ENCODE data around the gene SORCS2. TPM values are rescaled to one million over a fixed set of nuclear protein-coding genes. Genes with fewer than 3 reads are reported as not detected.

The SORCS2 gene
- total and polyA plus RNA-seq, 12 donors = 0.25 to 5.4 (median 2.2) TPM

- intact Hi-C loops (cut with DNase I) = loop anchor here in 2 of 10 donors (5.0 kb wide), 1 partner anchor 50 kb away; no protein-coding TSS in a partner anchor
- Histone ChIP-seq H3K9me3 (no peaks in the 10 kb centered on the region), H3K27ac (peak overlapping the region in 9 of 10 donors; percentile 50 to 89 (median 82)), H3K4me3 (peak overlapping the region in 5 of 10 donors; percentile 3 to 21 (median 10)), H3K36me3 (no peaks in the 10 kb centered on the region), H3K4me1 (peaks cover 0 to 54% (median 21%) of the 10 kb centered on the region in 9 donors), H3K27me3 (no peaks in the 10 kb centered on the region)
- ATAC-seq = peak; percentile 81 to 93 (median 89)
- peak; percentile 80 to 82 for DNase-seq
- WGBS, 2 donors = 25 to 41% methylated on average over 17 of the region's 17 CpGs
- TF ChIP-seq, protein P1, sequence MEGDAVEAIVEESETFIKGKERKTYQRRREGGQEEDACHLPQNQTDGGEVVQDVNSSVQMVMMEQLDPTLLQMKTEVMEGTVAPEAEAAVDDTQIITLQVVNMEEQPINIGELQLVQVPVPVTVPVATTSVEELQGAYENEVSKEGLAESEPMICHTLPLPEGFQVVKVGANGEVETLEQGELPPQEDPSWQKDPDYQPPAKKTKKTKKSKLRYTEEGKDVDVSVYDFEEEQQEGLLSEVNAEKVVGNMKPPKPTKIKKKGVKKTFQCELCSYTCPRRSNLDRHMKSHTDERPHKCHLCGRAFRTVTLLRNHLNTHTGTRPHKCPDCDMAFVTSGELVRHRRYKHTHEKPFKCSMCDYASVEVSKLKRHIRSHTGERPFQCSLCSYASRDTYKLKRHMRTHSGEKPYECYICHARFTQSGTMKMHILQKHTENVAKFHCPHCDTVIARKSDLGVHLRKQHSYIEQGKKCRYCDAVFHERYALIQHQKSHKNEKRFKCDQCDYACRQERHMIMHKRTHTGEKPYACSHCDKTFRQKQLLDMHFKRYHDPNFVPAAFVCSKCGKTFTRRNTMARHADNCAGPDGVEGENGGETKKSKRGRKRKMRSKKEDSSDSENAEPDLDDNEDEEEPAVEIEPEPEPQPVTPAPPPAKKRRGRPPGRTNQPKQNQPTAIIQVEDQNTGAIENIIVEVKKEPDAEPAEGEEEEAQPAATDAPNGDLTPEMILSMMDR (IDR thresholded peaks at IDR 0.05) = no peak
Observed at GRCh38 chr4:7256984-7257810, 64.9 kb downstream of the SORCS2 start.

- DNase-seq (no peak), ATAC-seq (no peak)
- TF ChIP-seq, protein P1 (IDR thresholded peaks at IDR 0.05) = no peak
- Histone ChIP-seq H3K4me1 (peaks cover 0 to 45% (median 20%) of the 10 kb centered on the region in 9 donors), H3K27ac (no peak overlapping the region), H3K27me3 (no peaks in the 10 kb centered on the region), H3K36me3 (no peaks in the 10 kb centered on the region), H3K9me3 (no peaks in the 10 kb centered on the region), H3K4me3 (no peak overlapping the region)
- intact Hi-C loops (cut with DNase I) = loop anchor here in 2 of 10 donors (5.0 kb wide), 1 partner anchor 52 kb away; no protein-coding TSS in a partner anchor
- 89% methylated on average over 7 of the region's 7 CpGs for WGBS, 2 donors
Observed at GRCh38 chr4:7259039-7259438, 66.7 kb downstream of the SORCS2 start.

DNA sequence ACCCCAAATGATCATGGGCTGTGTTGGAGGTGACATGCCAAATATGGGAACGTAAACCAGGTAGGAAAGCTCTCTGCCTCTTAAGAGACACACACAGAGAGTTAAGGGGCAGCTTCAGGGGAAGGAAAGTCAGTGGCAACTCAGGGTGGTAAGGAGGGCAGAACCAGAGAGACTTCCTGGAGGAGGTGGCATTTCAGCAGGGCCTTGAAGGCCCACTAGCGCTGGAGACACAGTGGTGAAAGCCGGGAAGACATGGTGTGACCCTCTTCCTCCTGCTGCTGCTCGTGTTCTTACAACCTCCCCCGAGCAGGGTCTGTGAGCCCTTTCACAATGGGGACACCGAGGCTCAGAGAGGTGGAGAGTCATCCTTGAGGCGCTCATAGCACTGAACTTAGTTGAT lies 68.2 kb downstream of the SORCS2 start:
- intact Hi-C loops (cut with DNase I) = no loop called here
- Histone ChIP-seq H3K27ac (peak overlapping the region in 7 of 10 donors; percentile 33 to 79 (median 61)), H3K27me3 (no peaks in the 10 kb centered on the region), H3K4me3 (no peak overlapping the region), H3K9me3 (no peaks in the 10 kb centered on the region), H3K4me1 (peaks cover 0 to 33% (median 20%) of the 10 kb centered on the region in 9 donors), H3K36me3 (no peaks in the 10 kb centered on the region)
- DNase-seq (no peak), ATAC-seq (no peak)
- TF ChIP-seq, protein P1 (IDR thresholded peaks at IDR 0.05) = no peak
- WGBS, 2 donors = 90 to 92% methylated on average over 7 of the region's 7 CpGs

- no peak for DNase-seq
- ATAC-seq = peak in 6 of 8 donors; percentile 2 to 43 (median 26)
- intact Hi-C loops (cut with DNase I) = no loop called here
- WGBS, 2 donors = 27 to 40% methylated on average over 8 of the region's 8 CpGs
- Histone ChIP-seq H3K27ac (peak overlapping the region in 8 of 10 donors; percentile 33 to 79 (median 56)), H3K27me3 (no peaks in the 10 kb centered on the region), H3K9me3 (no peaks in the 10 kb centered on the region), H3K4me1 (peaks cover 0 to 32% (median 17%) of the 10 kb centered on the region in 9 donors), H3K4me3 (no peak overlapping the region), H3K36me3 (no peaks in the 10 kb centered on the region)
- TF ChIP-seq, protein P1 (IDR thresholded peaks at IDR 0.05) = no peak
Observed at GRCh38 chr4:7261087-7261486, 68.7 kb downstream of the SORCS2 start.
